Stimulated activated CD4-positive, alpha-beta T cell treated with anti-CD3 and anti-CD28 coated beads, Interleukin-1b, Interleukin-23, amount 100 ng/mL, for 24 hours (primary cell): ENCODE measurements around the gene MUC4.
"Not testable (repeated sequence)": the region's sequence is repeated elsewhere in the genome, so short reads cannot be mapped to it uniquely, and the experiment has no call there.

Experiments
- DNase-seq, 4 experiments: peaks; one replicate each; pipeline ENCODE4 v3.0.0-alpha.2; 2020; ENCODE audit warnings: low read depth in 4 of 4, low spot score in 1 of 4

Gene MUC4

GRCh38 chr3:195788711-195789581, 22.8 kb downstream of the MUC4 start:
- DNase-seq, result no peak

GRCh38 chr3:195785781-195786405, 25.8 kb downstream of the MUC4 start:
- DNase-seq, result not testable (repeated sequence)

- DNase-seq, result not testable (repeated sequence)
These were observed 27.7 kb downstream of the MUC4 start for GRCh38 chr3:195784031-195784430.

- DNase-seq, result not testable (repeated sequence)
These were observed 30.5 kb downstream of the MUC4 start for GRCh38 chr3:195781236-195781635.

GRCh38 chr3:195777975-195778374, 33.8 kb downstream of the MUC4 start:
- DNase-seq, result no peak

- DNase-seq, result no peak
These were observed 36.8 kb downstream of the MUC4 start for GRCh38 chr3:195774917-195775316.

- DNase-seq, result no peak
These were observed 37.7 kb downstream of the MUC4 start for GRCh38 chr3:195773956-195774537.

GRCh38 chr3:195771646-195772300, 40.0 kb downstream of the MUC4 start:
- DNase-seq, result no peak

- not testable (repeated sequence) for DNase-seq
These were observed 40.7 kb downstream of the MUC4 start for GRCh38 chr3:195770841-195771645.

GRCh38 chr3:195770081-195770840, 41.5 kb downstream of the MUC4 start:
- DNase-seq, result no peak

- DNase-seq, result no peak
These were observed 42.2 kb downstream of the MUC4 start for GRCh38 chr3:195769551-195769950.

- DNase-seq, result no peak
These were observed 42.9 kb downstream of the MUC4 start for GRCh38 chr3:195768831-195769303.

GRCh38 chr3:195768414-195768813, 43.3 kb downstream of the MUC4 start:
- no peak for DNase-seq

- DNase-seq, result no peak
These were observed 43.9 kb downstream of the MUC4 start for GRCh38 chr3:195767792-195768191.

- DNase-seq, result no peak
These were observed 45.1 kb downstream of the MUC4 start for GRCh38 chr3:195766671-195767070.

- DNase-seq, result no peak
These were observed 46.6 kb downstream of the MUC4 start for GRCh38 chr3:195764961-195765706.

- no peak for DNase-seq
These were observed 47.6 kb downstream of the MUC4 start for GRCh38 chr3:195763843-195764825.
